A549 (cell line): ENCODE measurements around the gene CBLIF.

Experiments
- CBX2 ChIP-seq: fragments of 200-600 bp; sonication (generic); IDR thresholded peaks from 2 replicates; pipeline ENCODE4 v1.6.1; 2016; ENCODE audit warnings: low read depth, mild to moderate bottlenecking, borderline replicate concordance
- CBX8 ChIP-seq: fragments of 200-600 bp; sonication (generic); IDR thresholded peaks from 2 replicates; pipeline ENCODE4 v1.6.1; 2016
- CHD4 ChIP-seq: fragments of 200-600 bp; sonication (generic); IDR thresholded peaks from 2 replicates; pipeline ENCODE4 v1.6.1; 2016; ENCODE audit warnings: antibody characterized with exemption, mild to moderate bottlenecking, borderline replicate concordance
- EHMT2 ChIP-seq: fragments of 200-600 bp; sonication (generic); IDR thresholded peaks from 2 replicates; pipeline ENCODE4 v1.6.1; 2016; ENCODE audit warnings: antibody characterized with exemption, low read depth, mild to moderate bottlenecking, moderate library complexity
- EP300 ChIP-seq, 2 experiments: fragments of >200 bp; sonication (Bioruptor Twin); formaldehyde crosslinking; IDR thresholded peaks; 2 replicates in 1 of 2; 3 replicates in 1 of 2; pipeline ENCODE4 v1.6.1; 2016 to 2017
- MAFK ChIP-seq: fragments of 450-650 bp; IDR thresholded peaks from 2 replicates; pipeline ENCODE4 v1.6.1; 2014; ENCODE audit not compliant: partially characterized antibody
- MAZ ChIP-seq: fragments of 150-350 bp; IDR thresholded peaks from 2 replicates; pipeline ENCODE4 v1.6.1; 2014; ENCODE audit warnings: antibody characterized with exemption, low read depth, low read length, borderline replicate concordance
- POLR2AphosphoS2 ChIP-seq: conservative IDR thresholded peaks from 2 replicates; pipeline ENCODE4 v1.6.1; 2012; ENCODE audit warnings: low read length, improper control_type of control experiment, inconsistent platforms
- RAD21 ChIP-seq, 2 experiments: fragments of >200 bp in 1 of 2; sonication (Bioruptor Twin) in 1 of 2; formaldehyde crosslinking in 1 of 2; IDR thresholded peaks in 1 of 2; conservative IDR thresholded peaks in 1 of 2; 2 replicates in 1 of 2; 3 replicates in 1 of 2; pipeline ENCODE4 v1.6.1; 2012 to 2018; ENCODE audit warnings: inconsistent platforms in 1 of 2
- RARB ChIP-seq: fragments of 250-450 bp; sonication (Bioruptor Pico); IDR thresholded peaks from 2 replicates; pipeline ENCODE4 v1.8.0; 2021; ENCODE audit warnings: mild to moderate bottlenecking, moderate library complexity
- ZSCAN20 ChIP-seq: fragments of 250-450 bp; sonication (Bioruptor Pico); IDR thresholded peaks from 2 replicates; pipeline ENCODE4 v1.8.0; 2022; ENCODE audit warnings: mild to moderate bottlenecking, moderate library complexity
- TF ChIP-seq, protein P1 (sequence below): fragments of >200 bp; sonication (Bioruptor Twin); formaldehyde crosslinking; IDR thresholded peaks from 3 replicates; pipeline ENCODE4 v1.5.1; 2016
- TF ChIP-seq, protein P2 (sequence below): IDR thresholded peaks from 2 replicates; pipeline ENCODE4 v1.6.1; 2012

GRCh38 chr11:59787816-59788215 lies 57.5 kb downstream of the CBLIF start:
- TF ChIP-seq, protein P1, sequence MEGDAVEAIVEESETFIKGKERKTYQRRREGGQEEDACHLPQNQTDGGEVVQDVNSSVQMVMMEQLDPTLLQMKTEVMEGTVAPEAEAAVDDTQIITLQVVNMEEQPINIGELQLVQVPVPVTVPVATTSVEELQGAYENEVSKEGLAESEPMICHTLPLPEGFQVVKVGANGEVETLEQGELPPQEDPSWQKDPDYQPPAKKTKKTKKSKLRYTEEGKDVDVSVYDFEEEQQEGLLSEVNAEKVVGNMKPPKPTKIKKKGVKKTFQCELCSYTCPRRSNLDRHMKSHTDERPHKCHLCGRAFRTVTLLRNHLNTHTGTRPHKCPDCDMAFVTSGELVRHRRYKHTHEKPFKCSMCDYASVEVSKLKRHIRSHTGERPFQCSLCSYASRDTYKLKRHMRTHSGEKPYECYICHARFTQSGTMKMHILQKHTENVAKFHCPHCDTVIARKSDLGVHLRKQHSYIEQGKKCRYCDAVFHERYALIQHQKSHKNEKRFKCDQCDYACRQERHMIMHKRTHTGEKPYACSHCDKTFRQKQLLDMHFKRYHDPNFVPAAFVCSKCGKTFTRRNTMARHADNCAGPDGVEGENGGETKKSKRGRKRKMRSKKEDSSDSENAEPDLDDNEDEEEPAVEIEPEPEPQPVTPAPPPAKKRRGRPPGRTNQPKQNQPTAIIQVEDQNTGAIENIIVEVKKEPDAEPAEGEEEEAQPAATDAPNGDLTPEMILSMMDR, result no peak
- TF ChIP-seq EP300 (IDR thresholded peaks at IDR 0.05) (no peak), CBX8 (no peak), MAZ (no peak), CHD4 (no peak), POLR2AphosphoS2 (no peak), CBX2 (no peak), MAFK (no peak), EHMT2 (no peak), ZSCAN20 (no peak), RAD21 (conservative IDR thresholded peaks at IDR 0.05 in 1 of 2, IDR thresholded peaks at IDR 0.05 in 1 of 2) (no peak), RARB (CRISPR knock-in tag) (no peak)
- TF ChIP-seq, protein P2, sequence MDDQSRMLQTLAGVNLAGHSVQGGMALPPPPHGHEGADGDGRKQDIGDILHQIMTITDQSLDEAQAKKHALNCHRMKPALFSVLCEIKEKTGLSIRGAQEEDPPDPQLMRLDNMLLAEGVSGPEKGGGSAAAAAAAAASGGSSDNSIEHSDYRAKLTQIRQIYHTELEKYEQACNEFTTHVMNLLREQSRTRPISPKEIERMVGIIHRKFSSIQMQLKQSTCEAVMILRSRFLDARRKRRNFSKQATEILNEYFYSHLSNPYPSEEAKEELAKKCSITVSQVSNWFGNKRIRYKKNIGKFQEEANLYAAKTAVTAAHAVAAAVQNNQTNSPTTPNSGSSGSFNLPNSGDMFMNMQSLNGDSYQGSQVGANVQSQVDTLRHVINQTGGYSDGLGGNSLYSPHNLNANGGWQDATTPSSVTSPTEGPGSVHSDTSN, result no peak
